IMR-90 (cell line): ENCODE data around the gene SLC39A3. TPM values are rescaled to one million over a fixed set of nuclear protein-coding genes. Genes with fewer than 3 reads are reported as not detected.

Source experiments
- ATAC-seq: fragments of 200-7000 bp; cut with Tn5 transposase; 2 replicates; pipeline ENCODE4 v1.9.1; 2020; ENCODE audit warnings: low read depth, mild to moderate bottlenecking, moderate library complexity
- BruUV-seq: library from RNA; stranded (reverse); fragments of 400-500 nt; replicated peaks from 2 replicates; lab custom pipeline; 2021; lab: Mats Ljungman, UMichigan
- CTCF ChIA-PET: fragments of 300-600 bp; formaldehyde crosslinking; extraction: SDS; loops from one replicate; lab custom pipeline; 2021; ENCODE audit warnings: antibody characterized with exemption; lab: Yijun Ruan, JAX
- POLR2A ChIA-PET: fragments of 300-600 bp; sonication (Branson Sonifier 250); formaldehyde crosslinking; loops from one replicate; lab custom pipeline; 2022; ENCODE audit warnings: antibody characterized with exemption; ENCODE audit not compliant: unreplicated experiment; lab: Charles Lee
- DNase-seq: peaks from one replicate; pipeline ENCODE4 v3.0.0; 2013
- H2AFZ ChIP-seq: replicated peaks from 2 replicates; pipeline ENCODE3; 2013; ENCODE audit warnings: low read length, mild to moderate bottlenecking; ENCODE audit not compliant: poor library complexity
- H2AK5ac ChIP-seq: 2 replicates; pipeline ENCODE4 v1.6.1; 2013; ENCODE audit warnings: low read depth, low read length, inconsistent platforms
- H2AK9ac ChIP-seq: replicated peaks from 2 replicates; pipeline ENCODE3; 2013; ENCODE audit warnings: mild to moderate bottlenecking, low read depth, low read length, moderate library complexity; ENCODE audit not compliant: poor library complexity
- H2BK120ac ChIP-seq: 2 replicates; pipeline ENCODE4 v1.6.1; 2013; ENCODE audit warnings: low read depth, low read length, inconsistent platforms
- H2BK15ac ChIP-seq: 3 replicates; pipeline ENCODE4 v1.6.1; 2013; ENCODE audit warnings: low read depth, low read length, inconsistent platforms
- H2BK20ac ChIP-seq: 2 replicates; pipeline ENCODE4 v1.6.1; 2013; ENCODE audit warnings: low read depth, mild to moderate bottlenecking, inconsistent platforms, low read length, moderate library complexity
- H2BK5ac ChIP-seq: 2 replicates; pipeline ENCODE4 v1.6.1; 2013; ENCODE audit warnings: mild to moderate bottlenecking, low read depth, low read length, inconsistent platforms; ENCODE audit not compliant: poor library complexity, severe bottlenecking
- H3K14ac ChIP-seq: replicated peaks from 2 replicates; pipeline ENCODE4 v1.6.1; 2013; ENCODE audit warnings: low read depth, low read length, inconsistent platforms
- H3K18ac ChIP-seq: 2 replicates; pipeline ENCODE4 v1.6.1; 2013; ENCODE audit warnings: low read depth, low read length, control low read depth
- H3K23ac ChIP-seq: 2 replicates; pipeline ENCODE4 v1.6.1; 2013; ENCODE audit warnings: low read depth, low read length, inconsistent platforms
- H3K27ac ChIP-seq: 2 replicates; pipeline ENCODE4 v1.5.1; 2013; ENCODE audit warnings: mild to moderate bottlenecking, control low read depth, low read length; ENCODE audit not compliant: insufficient read depth
- H3K27me3 ChIP-seq: 2 replicates; pipeline ENCODE4 v1.6.1; 2013; ENCODE audit warnings: low read length; ENCODE audit not compliant: control insufficient read depth, insufficient read depth
- H3K36me3 ChIP-seq: 2 replicates; pipeline ENCODE4 v1.6.1; 2013; ENCODE audit warnings: low read length, mixed read lengths; ENCODE audit not compliant: control insufficient read depth, insufficient read depth
- H3K4ac ChIP-seq: 2 replicates; pipeline ENCODE4 v1.6.1; 2013; ENCODE audit warnings: low read depth, low read length, inconsistent platforms
- H3K4me1 ChIP-seq: 2 replicates; pipeline ENCODE4 v1.6.1; 2013; ENCODE audit warnings: low read length, mixed read lengths; ENCODE audit not compliant: control insufficient read depth, insufficient read depth
- H3K4me2 ChIP-seq: 2 replicates; pipeline ENCODE4 v1.6.1; 2013; ENCODE audit warnings: low read depth, mild to moderate bottlenecking, control low read depth, low read length, moderate library complexity
- H3K4me3 ChIP-seq: 2 replicates; pipeline ENCODE4 v1.5.1; 2013; ENCODE audit warnings: low read depth, mild to moderate bottlenecking, control low read depth, low read length, moderate library complexity; ENCODE audit not compliant: insufficient read depth
- H3K56ac ChIP-seq: 2 replicates; pipeline ENCODE4 v1.6.1; 2013; ENCODE audit warnings: low read length, inconsistent platforms; ENCODE audit not compliant: insufficient read depth; ENCODE audit errors: extremely low read depth
- H3K79me1 ChIP-seq, 2 experiments: 2 replicates each; pipeline ENCODE4 v1.6.1; 2013; ENCODE audit warnings: low read length in 2 of 2, inconsistent platforms in 1 of 2, low read depth in 1 of 2
- H3K9ac ChIP-seq: 2 replicates; pipeline ENCODE4 v1.6.1; 2013; ENCODE audit warnings: low read depth, low read length, control low read depth
- H3K9me1 ChIP-seq: 2 replicates; pipeline ENCODE4 v1.6.1; 2013; ENCODE audit warnings: low read length, inconsistent platforms; ENCODE audit not compliant: insufficient read depth
- H3K9me3 ChIP-seq: 2 replicates; pipeline ENCODE4 v1.6.1; 2013; ENCODE audit warnings: low read length; ENCODE audit not compliant: control insufficient read depth, insufficient read depth
- H4K20me1 ChIP-seq: 2 replicates; pipeline ENCODE4 v1.6.1; 2013; ENCODE audit warnings: low read length, inconsistent platforms; ENCODE audit not compliant: insufficient read depth
- H4K5ac ChIP-seq: 2 replicates; pipeline ENCODE4 v1.6.1; 2013; ENCODE audit warnings: mild to moderate bottlenecking, low read depth, low read length, control low read depth
- H4K8ac ChIP-seq, 2 experiments: 2 replicates each; pipeline ENCODE4 v1.6.1; 2013; ENCODE audit warnings: low read depth in 2 of 2, low read length in 2 of 2, control low read depth in 1 of 2, inconsistent platforms in 1 of 2
- H4K91ac ChIP-seq: 2 replicates; pipeline ENCODE4 v1.6.1; 2013; ENCODE audit warnings: low read depth, low read length, inconsistent platforms; ENCODE audit not compliant: insufficient read depth
- BHLHE40 ChIP-seq: fragments of 150-350 bp; IDR thresholded peaks from 2 replicates; pipeline ENCODE4 v1.6.1; 2016; ENCODE audit warnings: mild to moderate bottlenecking, low read depth, low read length
- MAFK ChIP-seq: IDR thresholded peaks from 2 replicates; pipeline ENCODE4 v1.6.1; 2012; ENCODE audit warnings: low read depth, low read length, improper control_type of control experiment
- WGBS, 2 experiments: methylation state at CpG; one replicate each; pipeline versions ENCODE4 v1.1.5 to v1.1.7; 2013; ENCODE audit warnings: missing lambda C conversion rate in 2 of 2; ENCODE audit not compliant: insufficient read length in 1 of 2; ENCODE audit errors: extremely low coverage in 2 of 2; 5-methylcytosine and 5-hydroxymethylcytosine counted together
- dilution Hi-C: fragments of 300-500 bp; cut with HindIII; formaldehyde crosslinking; loops from one replicate; pipeline ENCODE4 v1.14.3; 2018; ENCODE audit warnings: low sequenced_read_pairs; ENCODE audit not compliant: unreplicated experiment
- in situ Hi-C: fragments of 300-500 bp; cut with MboI; formaldehyde crosslinking; loops from 3 replicates; pipeline ENCODE4 v1.14.3; 2019; ENCODE audit warnings: low sequenced_read_pairs, inconsistent platforms, mixed read lengths
- intact Hi-C: fragments of 100-400 bp; cut with micrococcal nuclease; formaldehyde crosslinking; loops from 2 replicates; pipeline ENCODE4 v1.10.0; 2022
- polyA plus RNA-seq, 3 experiments: library from polyadenylated mRNA; depleted of rRNA; stranded (reverse); fragments of >200 nt; gene quantifications; 2 replicates each; pipeline ENCODE4 v1.2.3, GENCODE V29; 2012; ENCODE audit warnings: low replicate concordance in 1 of 3
- total RNA-seq: library from RNA; depleted of rRNA; stranded (reverse); fragments of >200 nt; gene quantifications from 2 replicates; pipeline ENCODE4 v1.2.3, GENCODE V29; 2012

SLC39A3 gene
- total and polyA plus RNA-seq, 2 of the 4 experiments (the other 2 are of a cell fraction) = 12.4 to 38.2 TPM

- CTCF ChIA-PET = no interaction called here
These were observed 19.7 kb downstream of the SLC39A3 start for GRCh38 chr19:2719920-2720776.

More at GRCh38 chr19:2719920-2720776, 19.7 kb downstream of the SLC39A3 start:
- peaks cover 7% of the 10 kb centered on the region; the same call in 1 of the 2 replicates for H3K9me1 ChIP-seq
- H3K4me3 ChIP-seq = peak overlapping the region; percentile 52
- peak overlapping the region; percentile 3; the same call in 1 of the 2 replicates for H2AK5ac ChIP-seq
- no peak overlapping the region for H2BK120ac ChIP-seq
- no TSS peak for BruUV-seq
- H3K4me1 ChIP-seq = peaks cover 17% of the 10 kb centered on the region
- in situ Hi-C loops = no loop called here
- H2AFZ ChIP-seq = peak overlapping the region; percentile 77
- H3K9ac ChIP-seq = no peak overlapping the region
- peak overlapping the region; percentile 19 for H2AK9ac ChIP-seq
- dilution Hi-C loops = no loop called here
- H2BK15ac ChIP-seq = no peak overlapping the region
- H3K27ac ChIP-seq = no peak overlapping the region
- DNase-seq (peak; percentile 40), ATAC-seq (no peak)
- no peak overlapping the region for H2BK5ac ChIP-seq
- H3K9me3 ChIP-seq = peaks cover 6% of the 10 kb centered on the region
- H4K20me1 ChIP-seq = no peaks in the 10 kb centered on the region; the same call in 1 of the 2 replicates
- H3K4me2 ChIP-seq = peak overlapping the region; percentile 48
- H4K91ac ChIP-seq = no peak overlapping the region
- no peak overlapping the region for H4K8ac ChIP-seq
- POLR2A ChIA-PET = interaction anchor here (0.6 kb wide), 1 partner anchor 18 kb away, joined by 13 read pairs; the partner anchor contains the start of gene GNG7
- H3K56ac ChIP-seq = no peak overlapping the region
- H4K5ac ChIP-seq = no peak overlapping the region
- intact Hi-C loops = no loop called here
- peaks cover 0 to 10% of the 10 kb centered on the region in 2 experiments; a peak in 2 of 4 replicates for H3K79me1 ChIP-seq
- H3K27me3 ChIP-seq = no peaks in the 10 kb centered on the region; the same call in 1 of the 2 replicates
- H3K14ac ChIP-seq = no peak overlapping the region
- H3K23ac ChIP-seq = no peak overlapping the region
- H3K18ac ChIP-seq = no peak overlapping the region
- 16% methylated on average over 4 of the region's 37 CpGs; no CpG with 5 or more reads in 1 of the 2 experiments for WGBS, 2 experiments
- H2BK20ac ChIP-seq = no peak overlapping the region
- 0 out of 2 replicates have a peak, but pooled peaks have one; percentile 8 for TF ChIP-seq MAFK
- TF ChIP-seq BHLHE40 = no peak
- 0 out of 2 replicates have a peak overlapping the region, but pooled peaks have one; percentile 35 for H3K4ac ChIP-seq
- H3K36me3 ChIP-seq = peaks cover 4% of the 10 kb centered on the region; the same call in 1 of the 2 replicates
